A549 (cell line): ENCODE measurements around the gene BBS9.

ENCODE experiments used
- CHD2 ChIP-seq: fragments of 150-350 bp; IDR thresholded peaks from 2 replicates; pipeline ENCODE4 v1.6.1; 2014; ENCODE audit warnings: low read length; ENCODE audit not compliant: partially characterized antibody
- CTCF ChIP-seq: fragments of >200 bp; sonication (Bioruptor Twin); formaldehyde crosslinking; IDR thresholded peaks from 3 replicates; pipeline ENCODE4 v1.5.1; 2016
- EP300 ChIP-seq, 2 experiments: fragments of >200 bp; sonication (Bioruptor Twin); formaldehyde crosslinking; IDR thresholded peaks; 2 replicates in 1 of 2; 3 replicates in 1 of 2; pipeline ENCODE4 v1.6.1; 2016 to 2017
- HOXA7 ChIP-seq: fragments of 250-450 bp; sonication (Bioruptor Pico); IDR thresholded peaks from 2 replicates; pipeline ENCODE4 v1.5.0; 2020; ENCODE audit warnings: mild to moderate bottlenecking, moderate library complexity
- HOXB5 ChIP-seq: fragments of 250-450 bp; sonication (Bioruptor Pico); IDR thresholded peaks from 2 replicates; pipeline ENCODE4 v1.5.0; 2020; ENCODE audit warnings: mild to moderate bottlenecking, moderate library complexity
- JUN ChIP-seq, 2 experiments: fragments of >200 bp; sonication (Bioruptor Twin); formaldehyde crosslinking; IDR thresholded peaks; 2 replicates in 1 of 2; 3 replicates in 1 of 2; pipeline ENCODE4 v1.6.1; 2016 to 2017
- PHF8 ChIP-seq: fragments of 200-600 bp; sonication (generic); IDR thresholded peaks from 2 replicates; pipeline ENCODE4 v1.6.1; 2016; ENCODE audit warnings: low read depth, mild to moderate bottlenecking, antibody characterized with exemption, moderate library complexity, borderline replicate concordance
- POLR2A ChIP-seq: IDR thresholded peaks from 2 replicates; pipeline ENCODE4 v1.6.1; 2012; ENCODE audit warnings: mild to moderate bottlenecking, low read length
- RARB ChIP-seq: fragments of 250-450 bp; sonication (Bioruptor Pico); IDR thresholded peaks from 2 replicates; pipeline ENCODE4 v1.8.0; 2021; ENCODE audit warnings: mild to moderate bottlenecking, moderate library complexity
- RCOR1 ChIP-seq: fragments of 150-350 bp; IDR thresholded peaks from 2 replicates; pipeline ENCODE4 v1.6.1; 2014; ENCODE audit warnings: antibody characterized with exemption, low read length, low read depth
- ZC3H11A ChIP-seq: fragments of 450-650 bp; IDR thresholded peaks from 2 replicates; pipeline ENCODE4 v1.6.1; 2014; ENCODE audit warnings: antibody characterized with exemption, mild to moderate bottlenecking

- no peak for TF ChIP-seq HOXB5
- TF ChIP-seq ZC3H11A = no peak
- no peak for TF ChIP-seq RARB
- TF ChIP-seq CHD2 = no peak
- no peak for TF ChIP-seq JUN (IDR thresholded peaks at IDR 0.05)
- TF ChIP-seq HOXA7 (CRISPR knock-in tag) = no peak
- no peak for TF ChIP-seq CTCF
- no peak for TF ChIP-seq RCOR1
- no peak for TF ChIP-seq EP300 (IDR thresholded peaks at IDR 0.05)
- TF ChIP-seq POLR2A = no peak
- no peak for TF ChIP-seq PHF8
Measured at GRCh38 chr7:33373195-33373594, 243.8 kb downstream of the BBS9 start.
